RWPE1 (cell line): ENCODE results near the gene BLZF1.

Experiments
- CTCF ChIA-PET: fragments of 350-600 bp; sonication (Branson Sonifier 250); formaldehyde crosslinking; extraction: SDS; loops from one replicate; lab custom pipeline; 2021; lab: Yijun Ruan, JAX
- POLR2A ChIA-PET: fragments of 400-600 bp; formaldehyde crosslinking; extraction: SDS; loops from one replicate; lab custom pipeline; 2020; ENCODE audit warnings: antibody characterized with exemption; ENCODE audit not compliant: low non-redundant PET; lab: Yijun Ruan, JAX
- DNase-seq: peaks from one replicate; pipeline ENCODE4 v3.0.0; 2012; ENCODE audit warnings: low spot score
- H3K27ac ChIP-seq: fragments of 450-650 bp; 2 replicates; pipeline ENCODE4 v1.5.1; 2017
- CTCF ChIP-seq: fragments of 450-650 bp; conservative IDR thresholded peaks from 2 replicates; pipeline ENCODE4 v1.5.1; 2017; ENCODE audit warnings: low read depth, mild to moderate bottlenecking

Gene BLZF1

GRCh38 chr1:169367686-169368405, at the start of gene BLZF1, which contains the start of gene NME7:
Gene BLZF1, plus strand, starts transcription at chr1:169368195. Its CDS starts 1,328 bp downstream, at chr1:169369523.
Gene NME7, minus strand, starts transcription at chr1:169367797. Its CDS starts 87 bp downstream, at chr1:169367710.
- peak; percentile 96 for DNase-seq
- CTCF ChIA-PET: interaction anchor here (0.6 kb wide), 1 partner anchor 851 kb away, joined by 3 read pairs; no protein-coding TSS in a partner anchor
- POLR2A ChIA-PET: interaction anchor here (0.6 kb wide), 1 partner anchor 204 kb away, joined by 4 read pairs; no protein-coding TSS in a partner anchor
- H3K27ac ChIP-seq: peak within 1 kb of the TSS; percentile 82
- no peak for TF ChIP-seq CTCF

GRCh38 chr1:169318536-169319244, 49.3 kb upstream of the BLZF1 start:
- ChIA-PET POLR2A (no interaction called here), CTCF (interaction anchor here (0.7 kb wide), 1 partner anchor 188 kb away, joined by 3 read pairs; no protein-coding TSS in a partner anchor)
- no peak for DNase-seq
- no peak for TF ChIP-seq CTCF
- no peak overlapping the region for H3K27ac ChIP-seq

- TF ChIP-seq CTCF: no peak
- CTCF ChIA-PET: no interaction called here
- peak; percentile 66 for DNase-seq
- H3K27ac ChIP-seq: no peak overlapping the region
- POLR2A ChIA-PET: no interaction called here
Observed at GRCh38 chr1:169321539-169321938, 46.5 kb upstream of the BLZF1 start.

- ChIA-PET CTCF (interaction anchor here (0.6 kb wide), 1 partner anchor 684 kb away, joined by 3 read pairs; no protein-coding TSS in a partner anchor), POLR2A (no interaction called here)
- no peak for TF ChIP-seq CTCF
- no peak for DNase-seq
- no peak overlapping the region for H3K27ac ChIP-seq
Observed at GRCh38 chr1:169322138-169322537, 45.9 kb upstream of the BLZF1 start.

GRCh38 chr1:169325117-169325516, 42.9 kb upstream of the BLZF1 start:
- no peak overlapping the region for H3K27ac ChIP-seq
- ChIA-PET POLR2A (no interaction called here), CTCF (interaction anchor here (0.6 kb wide), 1 partner anchor 369 kb away, joined by 3 read pairs; no protein-coding TSS in a partner anchor)
- DNase-seq: no peak
- no peak for TF ChIP-seq CTCF

- no peak for TF ChIP-seq CTCF
- ChIA-PET POLR2A (no interaction called here), CTCF (no interaction called here)
- no peak for DNase-seq
- no peak overlapping the region for H3K27ac ChIP-seq
Observed at GRCh38 chr1:169326261-169326955, 41.6 kb upstream of the BLZF1 start.
